Measurements from ENCODE around the gene TMEM119. TPM values are rescaled to one million over a fixed set of nuclear protein-coding genes. Genes with fewer than 3 reads are reported as not detected.

TMEM119 gene
- total and polyA plus RNA-seq, 2 of the 13 experiments (the other 11 are each of a cell fraction or from before 2014, with no cell fraction given) = not detected

DNA sequence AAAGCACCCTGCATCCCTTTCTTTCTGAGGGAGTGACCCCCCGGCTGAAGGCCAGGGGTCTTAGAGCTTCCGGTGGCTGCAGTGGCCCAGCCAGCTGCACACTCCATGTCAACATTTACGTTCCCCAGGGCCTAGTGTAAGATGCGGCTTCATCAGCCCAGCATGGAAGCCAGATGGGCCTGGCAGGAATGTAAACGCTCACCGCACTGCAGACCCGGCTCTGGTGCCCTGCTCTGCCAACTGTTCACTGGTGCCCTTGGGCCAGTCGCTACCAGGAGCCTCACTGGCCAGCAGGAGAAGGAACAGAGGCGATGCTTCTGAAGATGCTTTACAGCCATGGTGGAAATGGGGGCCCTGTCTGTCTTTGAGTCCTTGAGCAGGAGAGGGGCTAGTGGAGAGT is 8.6 kb upstream of the TMEM119 start (continued):
- TF ChIP-seq KMT2B (CRISPR knock-in tag; IDR thresholded peaks at IDR 0.05) (no peak), ZNF224 (CRISPR knock-in tag; IDR thresholded peaks at IDR 0.05) (no peak), CTCF (CRISPR knock-in tag; IDR thresholded peaks at IDR 0.05) (no peak), BHLHE40 (IDR thresholded peaks at IDR 0.05; ENCODE audit: low read length) (no peak), ZNF121 (CRISPR knock-in tag; IDR thresholded peaks at IDR 0.05) (no peak), TRIM24 (CRISPR knock-in tag; IDR thresholded peaks at IDR 0.05) (no peak), BCL6 (CRISPR knock-in tag; IDR thresholded peaks at IDR 0.05) (no peak), GTF3A (CRISPR knock-in tag; conservative IDR thresholded peaks at IDR 0.05) (no peak), ZBTB44 (CRISPR knock-in tag; IDR thresholded peaks at IDR 0.05) (no peak), HOXA5 (CRISPR knock-in tag; IDR thresholded peaks at IDR 0.05) (no peak), KLF9 (CRISPR knock-in tag; IDR thresholded peaks at IDR 0.05; ENCODE audit: low read depth) (no peak)
- TF ChIP-seq, protein P1, sequence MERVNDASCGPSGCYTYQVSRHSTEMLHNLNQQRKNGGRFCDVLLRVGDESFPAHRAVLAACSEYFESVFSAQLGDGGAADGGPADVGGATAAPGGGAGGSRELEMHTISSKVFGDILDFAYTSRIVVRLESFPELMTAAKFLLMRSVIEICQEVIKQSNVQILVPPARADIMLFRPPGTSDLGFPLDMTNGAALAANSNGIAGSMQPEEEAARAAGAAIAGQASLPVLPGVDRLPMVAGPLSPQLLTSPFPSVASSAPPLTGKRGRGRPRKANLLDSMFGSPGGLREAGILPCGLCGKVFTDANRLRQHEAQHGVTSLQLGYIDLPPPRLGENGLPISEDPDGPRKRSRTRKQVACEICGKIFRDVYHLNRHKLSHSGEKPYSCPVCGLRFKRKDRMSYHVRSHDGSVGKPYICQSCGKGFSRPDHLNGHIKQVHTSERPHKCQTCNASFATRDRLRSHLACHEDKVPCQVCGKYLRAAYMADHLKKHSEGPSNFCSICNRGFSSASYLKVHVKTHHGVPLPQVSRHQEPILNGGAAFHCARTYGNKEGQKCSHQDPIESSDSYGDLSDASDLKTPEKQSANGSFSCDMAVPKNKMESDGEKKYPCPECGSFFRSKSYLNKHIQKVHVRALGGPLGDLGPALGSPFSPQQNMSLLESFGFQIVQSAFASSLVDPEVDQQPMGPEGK (CRISPR knock-in tag; IDR thresholded peaks at IDR 0.05) = no peak
- TF ChIP-seq, protein P2, sequence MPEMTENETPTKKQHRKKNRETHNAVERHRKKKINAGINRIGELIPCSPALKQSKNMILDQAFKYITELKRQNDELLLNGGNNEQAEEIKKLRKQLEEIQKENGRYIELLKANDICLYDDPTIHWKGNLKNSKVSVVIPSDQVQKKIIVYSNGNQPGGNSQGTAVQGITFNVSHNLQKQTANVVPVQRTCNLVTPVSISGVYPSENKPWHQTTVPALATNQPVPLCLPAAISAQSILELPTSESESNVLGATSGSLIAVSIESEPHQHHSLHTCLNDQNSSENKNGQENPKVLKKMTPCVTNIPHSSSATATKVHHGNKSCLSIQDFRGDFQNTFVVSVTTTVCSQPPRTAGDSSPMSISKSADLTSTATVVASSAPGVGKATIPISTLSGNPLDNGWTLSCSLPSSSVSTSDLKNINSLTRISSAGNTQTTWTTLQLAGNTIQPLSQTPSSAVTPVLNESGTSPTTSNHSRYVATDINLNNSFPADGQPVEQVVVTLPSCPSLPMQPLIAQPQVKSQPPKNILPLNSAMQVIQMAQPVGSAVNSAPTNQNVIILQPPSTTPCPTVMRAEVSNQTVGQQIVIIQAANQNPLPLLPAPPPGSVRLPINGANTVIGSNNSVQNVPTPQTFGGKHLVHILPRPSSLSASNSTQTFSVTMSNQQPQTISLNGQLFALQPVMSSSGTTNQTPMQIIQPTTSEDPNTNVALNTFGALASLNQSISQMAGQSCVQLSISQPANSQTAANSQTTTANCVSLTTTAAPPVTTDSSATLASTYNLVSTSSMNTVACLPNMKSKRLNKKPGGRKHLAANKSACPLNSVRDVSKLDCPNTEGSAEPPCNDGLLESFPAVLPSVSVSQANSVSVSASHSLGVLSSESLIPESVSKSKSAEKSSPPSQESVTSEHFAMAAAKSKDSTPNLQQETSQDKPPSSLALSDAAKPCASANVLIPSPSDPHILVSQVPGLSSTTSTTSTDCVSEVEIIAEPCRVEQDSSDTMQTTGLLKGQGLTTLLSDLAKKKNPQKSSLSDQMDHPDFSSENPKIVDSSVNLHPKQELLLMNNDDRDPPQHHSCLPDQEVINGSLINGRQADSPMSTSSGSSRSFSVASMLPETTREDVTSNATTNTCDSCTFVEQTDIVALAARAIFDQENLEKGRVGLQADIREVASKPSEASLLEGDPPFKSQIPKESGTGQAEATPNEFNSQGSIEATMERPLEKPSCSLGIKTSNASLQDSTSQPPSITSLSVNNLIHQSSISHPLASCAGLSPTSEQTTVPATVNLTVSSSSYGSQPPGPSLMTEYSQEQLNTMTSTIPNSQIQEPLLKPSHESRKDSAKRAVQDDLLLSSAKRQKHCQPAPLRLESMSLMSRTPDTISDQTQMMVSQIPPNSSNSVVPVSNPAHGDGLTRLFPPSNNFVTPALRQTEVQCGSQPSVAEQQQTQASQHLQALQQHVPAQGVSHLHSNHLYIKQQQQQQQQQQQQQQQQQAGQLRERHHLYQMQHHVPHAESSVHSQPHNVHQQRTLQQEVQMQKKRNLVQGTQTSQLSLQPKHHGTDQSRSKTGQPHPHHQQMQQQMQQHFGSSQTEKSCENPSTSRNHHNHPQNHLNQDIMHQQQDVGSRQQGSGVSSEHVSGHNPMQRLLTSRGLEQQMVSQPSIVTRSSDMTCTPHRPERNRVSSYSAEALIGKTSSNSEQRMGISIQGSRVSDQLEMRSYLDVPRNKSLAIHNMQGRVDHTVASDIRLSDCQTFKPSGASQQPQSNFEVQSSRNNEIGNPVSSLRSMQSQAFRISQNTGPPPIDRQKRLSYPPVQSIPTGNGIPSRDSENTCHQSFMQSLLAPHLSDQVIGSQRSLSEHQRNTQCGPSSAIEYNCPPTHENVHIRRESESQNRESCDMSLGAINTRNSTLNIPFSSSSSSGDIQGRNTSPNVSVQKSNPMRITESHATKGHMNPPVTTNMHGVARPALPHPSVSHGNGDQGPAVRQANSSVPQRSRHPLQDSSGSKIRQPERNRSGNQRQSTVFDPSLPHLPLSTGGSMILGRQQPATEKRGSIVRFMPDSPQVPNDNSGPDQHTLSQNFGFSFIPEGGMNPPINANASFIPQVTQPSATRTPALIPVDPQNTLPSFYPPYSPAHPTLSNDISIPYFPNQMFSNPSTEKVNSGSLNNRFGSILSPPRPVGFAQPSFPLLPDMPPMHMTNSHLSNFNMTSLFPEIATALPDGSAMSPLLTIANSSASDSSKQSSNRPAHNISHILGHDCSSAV (CRISPR knock-in tag; IDR thresholded peaks at IDR 0.05; ENCODE audit: borderline replicate concordance) = no peak
- TF ChIP-seq, protein P3, sequence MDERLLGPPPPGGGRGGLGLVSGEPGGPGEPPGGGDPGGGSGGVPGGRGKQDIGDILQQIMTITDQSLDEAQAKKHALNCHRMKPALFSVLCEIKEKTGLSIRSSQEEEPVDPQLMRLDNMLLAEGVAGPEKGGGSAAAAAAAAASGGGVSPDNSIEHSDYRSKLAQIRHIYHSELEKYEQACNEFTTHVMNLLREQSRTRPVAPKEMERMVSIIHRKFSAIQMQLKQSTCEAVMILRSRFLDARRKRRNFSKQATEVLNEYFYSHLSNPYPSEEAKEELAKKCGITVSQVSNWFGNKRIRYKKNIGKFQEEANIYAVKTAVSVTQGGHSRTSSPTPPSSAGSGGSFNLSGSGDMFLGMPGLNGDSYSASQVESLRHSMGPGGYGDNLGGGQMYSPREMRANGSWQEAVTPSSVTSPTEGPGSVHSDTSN (CRISPR knock-in tag; IDR thresholded peaks at IDR 0.05) = no peak
- TF ChIP-seq, protein P4, sequence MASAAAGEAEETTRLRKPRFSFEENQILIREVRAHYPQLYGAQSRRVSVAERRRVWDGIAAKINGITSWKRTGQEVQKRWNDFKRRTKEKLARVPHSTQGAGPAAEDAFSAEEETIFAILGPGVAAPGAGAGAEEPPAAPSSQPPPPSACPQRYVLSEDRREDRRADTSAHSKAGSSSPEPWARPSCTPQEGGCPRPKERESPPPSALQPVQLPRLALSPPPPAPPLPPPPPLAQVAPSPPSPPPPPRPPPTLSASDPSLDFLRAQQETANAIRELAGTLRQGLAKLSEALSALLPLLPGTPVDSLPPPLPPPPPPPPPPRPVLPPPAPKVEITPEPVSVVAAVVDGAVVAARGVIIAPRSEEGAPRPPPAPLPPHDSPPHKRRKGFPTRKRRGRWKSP (CRISPR knock-in tag; IDR thresholded peaks at IDR 0.05) = no peak
